AG10803 (cell line): ENCODE measurements around the gene TNXB.

ENCODE experiments used
- DNase-seq: peaks from one replicate; pipeline ENCODE4 v3.0.0; 2010; ENCODE audit warnings: low read depth
- H3K4me3 ChIP-seq: 2 replicates; pipeline ENCODE4 v1.5.1; 2011; ENCODE audit warnings: mild to moderate bottlenecking, low read length, control low read depth
- CTCF ChIP-seq: conservative IDR thresholded peaks from 2 replicates; pipeline ENCODE4 v1.5.1; 2011; ENCODE audit warnings: mild to moderate bottlenecking, low read length, control low read depth, inconsistent platforms

TNXB gene

GRCh38 chr6:32088487-32089049, 20.6 kb downstream of the TNXB start:
- no peak for DNase-seq
- H3K4me3 ChIP-seq, result no peak overlapping the region

DNA sequence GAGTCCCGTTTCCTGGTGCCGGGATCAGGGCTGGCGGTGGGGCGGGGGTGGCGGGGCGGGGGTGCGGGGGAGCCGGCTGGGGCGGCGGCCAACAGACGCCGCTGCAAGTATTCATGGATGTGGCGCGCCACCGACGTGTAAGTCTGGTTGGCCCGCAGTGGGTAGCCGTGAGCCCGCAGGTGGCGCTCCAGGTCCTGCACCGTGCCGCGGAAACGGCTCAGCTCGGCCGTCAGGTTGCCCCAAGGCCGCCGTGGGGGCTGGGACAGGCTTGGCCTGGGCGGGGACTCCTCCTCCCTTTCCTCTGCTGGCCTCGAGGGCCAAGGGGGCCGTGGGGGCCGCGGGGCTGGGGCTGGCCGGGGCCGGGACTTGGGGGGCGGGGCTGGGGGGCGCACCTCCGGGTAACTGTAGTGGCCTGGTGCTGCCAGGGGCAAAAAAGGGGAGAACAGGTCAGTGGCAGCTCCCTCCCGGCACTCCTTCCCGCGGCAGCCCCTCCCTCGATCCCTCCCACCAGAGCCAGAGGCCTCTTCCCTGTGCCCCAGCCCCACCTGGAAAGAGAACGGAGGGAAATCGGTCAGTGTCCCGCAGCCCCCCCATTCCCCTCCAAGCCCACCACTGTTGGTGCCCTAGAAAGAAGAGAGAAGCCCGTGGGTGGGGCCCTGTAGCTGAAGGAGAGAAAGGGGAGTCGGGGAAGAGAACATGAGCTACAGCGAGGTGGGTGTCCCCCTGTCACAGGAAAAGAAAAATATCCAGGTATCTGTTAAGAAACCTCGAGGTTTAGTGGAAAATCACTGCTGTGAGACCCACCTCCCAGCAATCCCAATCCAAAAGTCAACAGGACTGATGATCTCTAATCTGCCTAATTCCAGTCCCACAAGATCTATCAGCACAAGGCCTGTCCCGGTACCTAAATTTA, 21.3 kb downstream of the TNXB start:
- TF ChIP-seq CTCF, result peak; percentile 10; the same call in 1 of the 2 replicates
- no peak overlapping the region for H3K4me3 ChIP-seq
- DNase-seq, result peak; percentile 27

More at GRCh38 chr6:32088487-32089049, 20.6 kb downstream of the TNXB start:
- no peak for TF ChIP-seq CTCF

- no peak overlapping the region for H3K4me3 ChIP-seq
- TF ChIP-seq CTCF, result no peak
- DNase-seq, result peak; percentile 83
These were observed 22.2 kb downstream of the TNXB start for GRCh38 chr6:32086661-32087573.

- DNase-seq, result no peak
- TF ChIP-seq CTCF, result no peak
- H3K4me3 ChIP-seq, result no peak overlapping the region
These were observed 23.2 kb downstream of the TNXB start for GRCh38 chr6:32085759-32086459.

GRCh38 chr6:32084780-32085179, 24.4 kb downstream of the TNXB start:
- TF ChIP-seq CTCF, result no peak
- no peak for DNase-seq
- H3K4me3 ChIP-seq, result no peak overlapping the region

- no peak for DNase-seq
These were observed 25.0 kb downstream of the TNXB start for GRCh38 chr6:32083812-32084768.

More at GRCh38 chr6:32083812-32084768, 25.0 kb downstream of the TNXB start:
- H3K4me3 ChIP-seq, result no peak overlapping the region
- no peak for TF ChIP-seq CTCF
